Endothelial cell (in vitro differentiated cells): ENCODE results near the gene UCK1. TPM values are rescaled to one million over a fixed set of nuclear protein-coding genes. Genes with fewer than 3 reads are reported as not detected.
A peak's percentile ranks its signal among the peaks of the same experiment; 100 is the strongest.

ENCODE experiments used
- DNase-seq: peaks from one replicate; pipeline ENCODE4 v3.0.0; 2021; ENCODE audit warnings: low spot score
- H3K27ac Mint-ChIP-seq: one replicate; pipeline ENCODE4 v1.8.0; 2021; ENCODE audit warnings: mixed read lengths, inconsistent platforms; ENCODE audit not compliant: unreplicated experiment
- H3K27me3 Mint-ChIP-seq: one replicate; pipeline ENCODE4 v1.8.0; 2021; ENCODE audit warnings: mild to moderate bottlenecking, moderate library complexity, mixed read lengths, inconsistent platforms; ENCODE audit not compliant: unreplicated experiment
- H3K36me3 Mint-ChIP-seq: one replicate; pipeline ENCODE4 v1.8.0; 2021; ENCODE audit warnings: mild to moderate bottlenecking, low read depth, mixed read lengths, inconsistent platforms; ENCODE audit not compliant: unreplicated experiment
- H3K4me1 Mint-ChIP-seq: one replicate; pipeline ENCODE4 v1.8.0; 2021; ENCODE audit warnings: mild to moderate bottlenecking, mixed read lengths, inconsistent platforms; ENCODE audit not compliant: unreplicated experiment
- H3K4me3 Mint-ChIP-seq: one replicate; pipeline ENCODE4 v1.8.0; 2021; ENCODE audit warnings: mild to moderate bottlenecking, mixed read lengths, inconsistent platforms; ENCODE audit not compliant: unreplicated experiment
- H3K9me3 Mint-ChIP-seq: one replicate; pipeline ENCODE4 v1.8.0; 2021; ENCODE audit warnings: mixed read lengths, inconsistent platforms; ENCODE audit not compliant: unreplicated experiment
- CTCF ChIP-seq: fragments of 200-600 bp; sonication (generic); IDR thresholded peaks from one replicate; pipeline ENCODE4 v1.5.0; 2021; ENCODE audit warnings: antibody characterized with exemption; ENCODE audit not compliant: unreplicated experiment
- total RNA-seq: library from RNA; stranded (reverse); fragmentation: NEBNext Ultra II Directional; extraction: Animal tissue kit (Norgen Biotek cat#: 25700); gene quantifications from one replicate; pipeline ENCODE4 v1.2.1, GENCODE V29; 2021; ENCODE audit not compliant: unreplicated experiment

The UCK1 gene
- total RNA-seq, 1 donor from 2014 or later = 23.0 TPM

DNA sequence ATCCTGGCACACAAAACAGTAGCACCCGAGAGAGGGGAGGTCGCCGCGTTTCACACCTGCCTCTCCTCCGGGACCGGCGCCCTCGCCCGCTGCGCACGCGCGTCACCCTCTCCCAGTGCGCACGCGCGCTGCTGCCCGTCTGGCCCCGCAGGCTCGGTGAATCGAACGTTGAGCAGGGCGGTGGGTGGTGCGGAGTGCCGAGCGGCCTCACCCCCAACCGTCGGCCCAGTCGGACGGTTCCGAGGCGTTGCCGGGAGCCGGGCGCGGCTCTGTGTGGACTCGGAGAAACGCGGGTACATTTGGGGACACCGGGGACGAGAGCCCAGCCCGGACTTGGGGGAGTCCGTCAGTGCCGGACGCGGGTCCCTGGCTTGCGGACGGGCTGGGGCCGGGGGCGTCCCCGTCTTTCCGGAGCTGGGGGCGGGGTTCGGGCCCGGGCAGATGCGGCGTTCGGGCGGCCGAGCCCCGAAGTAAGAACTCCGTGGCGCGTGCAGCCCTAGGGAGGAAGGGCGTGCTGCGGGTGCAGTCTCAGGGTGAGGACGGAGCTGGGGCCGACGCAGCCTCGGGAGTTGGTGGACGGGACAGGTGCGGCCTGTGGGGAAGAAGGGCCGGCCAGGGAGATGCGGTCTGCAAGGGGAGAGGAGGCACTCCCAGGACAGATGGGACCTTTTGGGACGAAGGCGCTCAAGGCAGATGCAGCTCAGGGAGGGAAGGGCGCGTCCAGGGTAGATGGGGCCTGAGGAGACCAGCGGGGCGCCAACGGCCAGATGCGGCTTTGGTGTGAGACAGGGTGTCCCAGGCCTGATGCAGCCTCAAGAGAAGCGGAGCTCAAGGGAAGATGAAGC, 28.1 kb downstream of the UCK1 start, which contains the start of gene POMT1:
TSS of gene POMT1 (plus strand) at position 138 of the 845 bp plus-strand sequence. CDS start 1,301 bp downstream, outside the sequence.
- peaks cover 10% of the 10 kb centered on the region for H3K27me3 Mint-ChIP-seq
- peak within 1 kb of the TSS; percentile 95 for H3K4me3 Mint-ChIP-seq
- H3K9me3 Mint-ChIP-seq = no peaks in the 10 kb centered on the region
- peaks cover 36% of the 10 kb centered on the region for H3K4me1 Mint-ChIP-seq
- H3K36me3 Mint-ChIP-seq = peaks cover 29% of the 10 kb centered on the region
- peak; percentile 90 for DNase-seq
- TF ChIP-seq CTCF = no peak
- H3K27ac Mint-ChIP-seq = no peak within 1 kb of the TSS

DNA sequence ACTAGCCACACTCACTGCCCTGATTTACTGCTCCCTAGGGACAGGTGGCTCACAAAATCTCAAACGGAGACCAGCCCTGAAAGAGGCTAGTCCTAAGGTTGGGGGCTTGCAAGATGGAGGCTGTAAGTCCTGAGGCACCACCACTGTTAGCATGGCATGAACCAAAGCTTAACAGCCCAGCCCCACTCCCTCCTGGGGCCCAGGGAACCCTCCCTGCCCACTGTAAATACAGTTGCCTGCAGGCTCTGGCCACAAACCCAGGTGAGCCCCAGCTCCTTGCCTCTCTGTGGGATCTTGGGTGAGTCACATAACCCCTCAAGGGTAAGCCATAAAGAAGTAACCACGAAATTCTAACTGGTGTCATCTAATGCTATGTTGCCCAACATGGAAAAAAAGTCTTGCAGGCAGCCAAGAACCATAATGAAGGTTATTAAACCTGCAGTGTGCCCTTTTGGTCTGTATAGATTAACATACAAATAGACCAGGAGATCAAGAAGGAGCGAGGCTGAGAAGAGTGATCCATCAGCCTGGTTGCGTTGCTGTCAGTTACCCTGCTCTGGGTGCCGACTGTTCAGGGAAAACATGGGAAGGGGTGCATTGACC, 30.0 kb downstream of the UCK1 start:
- Mint-ChIP-seq H3K36me3 (peaks cover 38% of the 10 kb centered on the region), H3K4me1 (peaks cover 41% of the 10 kb centered on the region), H3K27me3 (peaks cover 13% of the 10 kb centered on the region), H3K27ac (no peak overlapping the region), H3K4me3 (peak overlapping the region; percentile 78), H3K9me3 (no peaks in the 10 kb centered on the region)
- no peak for TF ChIP-seq CTCF
- DNase-seq = no peak

DNA sequence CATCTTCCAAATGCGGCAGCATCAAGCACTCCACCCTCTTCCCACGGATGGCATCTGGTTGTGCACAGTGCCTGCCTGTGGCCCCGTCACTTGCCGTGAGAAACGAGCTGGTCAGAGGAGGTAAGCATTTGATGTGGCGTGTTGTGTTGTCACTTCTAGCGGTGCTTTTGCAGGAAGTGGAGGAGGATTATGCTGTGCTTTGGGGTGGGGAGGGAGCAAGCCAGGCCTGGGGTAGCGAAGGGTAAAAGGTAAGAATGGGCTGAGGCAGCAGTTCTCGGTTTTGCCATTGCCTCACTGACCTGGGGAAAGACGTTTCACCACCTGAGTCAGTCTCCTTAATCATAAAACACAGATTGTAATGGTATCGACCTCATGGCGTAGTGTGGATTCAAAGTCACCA, 30.7 kb downstream of the UCK1 start:
- H3K4me3 Mint-ChIP-seq = no peak overlapping the region
- no peak for DNase-seq
- H3K9me3 Mint-ChIP-seq = no peaks in the 10 kb centered on the region
- H3K4me1 Mint-ChIP-seq = peaks cover 41% of the 10 kb centered on the region
- peaks cover 15% of the 10 kb centered on the region for H3K27me3 Mint-ChIP-seq
- H3K36me3 Mint-ChIP-seq = peaks cover 42% of the 10 kb centered on the region
- H3K27ac Mint-ChIP-seq = peak overlapping the region; percentile 11
- TF ChIP-seq CTCF = no peak

GRCh38 chr9:131499254-131499767, 31.8 kb downstream of the UCK1 start:
- H3K4me3 Mint-ChIP-seq = no peak overlapping the region
- DNase-seq = no peak
- H3K36me3 Mint-ChIP-seq = peaks cover 46% of the 10 kb centered on the region
- no peaks in the 10 kb centered on the region for H3K9me3 Mint-ChIP-seq
- peaks cover 20% of the 10 kb centered on the region for H3K27me3 Mint-ChIP-seq
- H3K4me1 Mint-ChIP-seq = peaks cover 39% of the 10 kb centered on the region
- peak overlapping the region; percentile 52 for H3K27ac Mint-ChIP-seq
- no peak for TF ChIP-seq CTCF
